GM21367 (cell line): ENCODE data around the gene SRP68.
"Not testable (repeated sequence)": the region's sequence is repeated elsewhere in the genome, so short reads cannot be mapped to it uniquely, and the experiment has no call there.

Source experiments
- ATAC-seq: cut with Tn5 transposase; IDR thresholded peaks from one replicate; pipeline ENCODE4 v1.9.1; 2021; ENCODE audit not compliant: unreplicated experiment

The SRP68 gene

DNA sequence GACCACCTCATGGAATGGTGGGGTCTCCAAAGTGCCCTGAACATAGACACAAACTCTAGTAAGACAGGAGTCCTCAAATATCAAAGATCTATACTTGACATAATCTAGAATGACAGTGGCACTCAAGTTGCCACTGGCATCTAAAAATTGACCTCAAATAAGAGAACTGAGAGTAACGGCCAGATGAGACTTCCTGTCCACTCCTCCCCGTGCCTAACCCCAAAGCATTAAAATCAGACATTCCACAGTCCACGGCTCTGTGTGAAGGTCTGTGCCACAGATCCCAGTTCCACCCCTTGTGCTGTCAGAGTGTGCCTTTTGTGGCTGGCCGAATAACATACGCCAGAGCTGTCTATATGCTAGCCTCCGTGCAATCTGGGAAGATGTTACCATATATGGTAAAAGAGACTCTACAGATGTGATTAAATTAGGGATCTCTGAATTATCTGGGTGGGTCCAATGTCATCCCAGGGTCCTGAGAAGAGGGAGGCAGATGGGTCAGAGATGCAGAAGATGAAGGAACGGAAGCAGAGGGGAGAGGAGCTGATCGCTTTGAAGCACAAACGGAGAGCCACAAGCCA, 24.2 kb downstream of the SRP68 start:
- no peak for ATAC-seq

DNA sequence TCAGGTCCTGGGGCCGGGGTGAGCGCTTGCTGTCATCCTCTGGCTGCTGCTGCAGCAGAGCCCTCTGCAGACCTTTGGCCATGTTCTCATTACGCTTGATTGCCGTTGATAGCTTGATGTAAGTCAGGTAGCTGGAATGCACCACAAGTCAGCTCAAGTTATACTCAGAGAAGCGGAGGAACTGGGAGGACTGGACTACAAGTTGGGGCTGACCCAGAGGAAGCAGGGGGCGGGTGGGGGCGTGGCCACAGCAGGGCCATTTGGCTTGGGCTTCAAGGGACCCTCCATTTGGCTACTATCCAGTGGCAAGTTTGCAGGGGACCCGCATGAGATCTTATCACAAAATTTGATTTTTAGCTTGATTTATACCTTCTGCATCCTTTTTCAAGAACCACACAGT, 26.3 kb downstream of the SRP68 start:
- no peak for ATAC-seq

DNA sequence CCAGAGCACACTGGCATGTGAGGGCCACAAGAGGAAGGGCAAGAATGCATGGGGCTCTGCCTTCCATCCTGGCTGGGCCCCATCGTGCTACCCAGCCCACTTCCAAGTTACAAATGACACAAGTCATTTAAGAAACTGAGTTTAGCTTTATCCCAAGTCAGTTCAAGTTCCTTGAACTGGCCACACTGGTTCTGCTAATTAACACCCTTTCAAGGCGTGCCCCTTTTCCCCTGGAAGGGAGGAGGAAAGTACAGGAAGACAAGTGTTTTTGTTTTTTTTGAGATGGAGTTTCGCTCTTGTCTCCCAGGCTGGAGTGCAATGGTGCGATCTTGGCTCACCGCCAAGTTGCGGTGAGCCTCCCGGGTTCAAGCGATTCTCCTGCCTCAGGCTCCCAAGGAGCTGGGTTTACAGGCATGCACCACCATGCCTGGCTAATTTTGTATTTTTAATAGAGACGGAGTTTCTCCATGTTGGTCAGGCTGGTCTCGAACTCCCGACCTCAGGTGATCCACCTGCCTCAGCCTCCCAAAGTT, 27.8 kb downstream of the SRP68 start:
- ATAC-seq: not testable (repeated sequence)

DNA sequence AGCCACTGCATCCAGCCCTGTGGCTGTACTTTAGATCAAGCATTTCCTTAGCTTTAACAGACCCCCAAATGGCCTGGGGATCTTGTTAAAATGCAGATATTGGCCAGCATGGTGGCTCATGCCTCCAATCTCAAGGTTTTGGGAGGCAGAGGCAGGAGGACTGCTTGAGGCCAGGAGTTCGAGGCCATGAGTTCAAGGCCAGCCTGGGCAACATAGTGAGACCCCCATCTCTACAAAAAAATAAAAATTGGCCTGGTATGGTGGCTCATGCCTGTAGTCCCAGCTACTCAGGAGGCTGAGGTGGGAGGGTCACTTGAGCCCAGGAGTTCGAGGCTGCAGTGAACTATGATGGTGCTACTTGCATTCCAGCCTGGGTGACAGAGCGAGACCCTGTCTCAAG, 29.4 kb downstream of the SRP68 start:
- ATAC-seq: not testable (repeated sequence)

DNA sequence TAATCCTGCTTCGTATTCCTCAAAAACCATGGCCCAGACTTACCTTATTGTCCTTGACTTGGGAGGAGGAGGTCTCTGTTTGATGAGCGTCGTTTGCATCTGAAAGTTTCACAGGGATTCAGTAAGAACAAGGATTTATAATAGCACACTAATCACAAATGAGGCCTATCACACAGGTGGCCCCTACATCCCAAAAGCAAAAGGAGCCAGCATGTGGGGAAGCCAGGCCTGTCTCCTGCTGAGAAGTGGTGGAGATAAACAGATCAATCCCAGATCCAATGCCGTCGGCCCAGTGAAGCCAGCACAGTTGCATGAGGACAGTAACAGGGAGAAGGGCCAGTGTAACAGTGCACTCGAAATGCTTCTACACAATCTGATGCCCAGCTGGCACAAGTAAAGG, 31.9 kb downstream of the SRP68 start:
- no peak for ATAC-seq

DNA sequence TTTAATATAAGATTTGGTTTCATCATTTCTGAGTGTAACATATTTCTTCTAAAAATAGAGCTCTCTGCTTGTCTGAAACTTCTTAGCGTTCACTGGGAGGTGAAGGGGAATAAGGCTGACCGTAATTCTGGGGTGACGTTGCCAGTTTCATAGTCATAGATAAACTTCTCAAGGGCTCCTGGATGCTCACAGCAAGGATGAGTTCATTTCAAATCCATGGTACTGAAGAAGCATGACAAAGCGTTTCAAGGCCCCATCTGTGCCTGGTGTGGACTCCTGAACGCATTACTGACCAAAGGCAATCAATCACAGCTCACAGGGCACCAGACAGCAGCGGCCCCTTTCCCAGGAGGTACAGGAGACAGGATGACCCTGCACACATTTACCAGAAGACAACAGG, 33.2 kb downstream of the SRP68 start:
- ATAC-seq: no peak

DNA sequence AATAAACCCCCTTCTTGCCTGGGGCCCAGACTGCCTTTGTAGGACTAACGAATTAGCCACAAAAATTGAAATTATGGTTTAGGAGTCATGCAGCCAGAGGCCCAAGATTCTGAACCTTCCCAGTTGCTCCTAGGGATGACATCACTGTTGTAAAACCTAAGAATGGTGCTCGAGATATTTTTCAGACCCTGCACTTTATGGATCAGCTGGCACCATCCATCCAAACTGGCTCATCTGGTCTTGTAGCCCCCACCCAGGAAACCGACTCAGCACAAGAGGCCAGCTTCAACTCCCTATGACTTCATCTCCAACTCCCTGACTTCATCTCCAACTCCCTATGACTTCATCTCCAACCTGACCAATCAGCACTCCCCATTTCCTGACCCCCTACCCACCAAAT, 34.3 kb downstream of the SRP68 start:
- ATAC-seq: no peak

DNA sequence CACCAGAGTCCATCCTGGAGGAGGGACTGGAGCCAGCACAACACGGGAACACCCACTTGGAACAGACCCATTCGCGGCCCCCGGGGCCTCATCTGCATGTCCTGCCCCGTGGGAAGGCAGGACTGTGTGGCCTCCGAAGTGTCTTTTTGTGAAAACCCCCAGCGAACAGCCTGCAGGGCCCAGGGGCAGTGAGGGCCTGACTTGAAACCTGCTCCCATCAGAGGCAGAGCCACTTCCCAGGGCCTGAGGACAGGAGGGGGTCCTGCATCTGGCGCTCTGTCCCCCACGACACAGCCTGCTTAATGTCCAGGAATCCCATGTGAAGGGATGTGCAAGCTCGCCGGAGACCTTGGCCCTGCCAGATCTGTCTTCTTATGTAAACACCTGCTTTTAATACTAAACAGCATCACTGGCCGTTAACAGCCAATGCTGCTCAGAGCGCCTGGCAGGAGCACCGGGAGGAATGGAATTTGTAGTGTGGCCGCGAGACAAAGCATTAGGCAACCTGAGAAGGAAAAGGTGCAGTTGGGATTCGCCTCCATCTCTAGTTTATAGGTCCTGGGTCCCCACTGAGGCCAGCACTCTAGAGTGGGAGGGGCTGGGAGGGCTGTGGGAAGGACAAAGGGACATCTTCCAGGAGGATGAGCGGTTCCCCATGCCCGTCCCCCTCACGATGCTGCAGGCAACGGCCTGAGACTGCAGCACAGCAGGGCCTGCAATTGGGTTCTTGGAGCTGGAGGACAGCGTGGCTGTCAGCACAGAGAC, 35.6 kb downstream of the SRP68 start:
- ATAC-seq: no peak

DNA sequence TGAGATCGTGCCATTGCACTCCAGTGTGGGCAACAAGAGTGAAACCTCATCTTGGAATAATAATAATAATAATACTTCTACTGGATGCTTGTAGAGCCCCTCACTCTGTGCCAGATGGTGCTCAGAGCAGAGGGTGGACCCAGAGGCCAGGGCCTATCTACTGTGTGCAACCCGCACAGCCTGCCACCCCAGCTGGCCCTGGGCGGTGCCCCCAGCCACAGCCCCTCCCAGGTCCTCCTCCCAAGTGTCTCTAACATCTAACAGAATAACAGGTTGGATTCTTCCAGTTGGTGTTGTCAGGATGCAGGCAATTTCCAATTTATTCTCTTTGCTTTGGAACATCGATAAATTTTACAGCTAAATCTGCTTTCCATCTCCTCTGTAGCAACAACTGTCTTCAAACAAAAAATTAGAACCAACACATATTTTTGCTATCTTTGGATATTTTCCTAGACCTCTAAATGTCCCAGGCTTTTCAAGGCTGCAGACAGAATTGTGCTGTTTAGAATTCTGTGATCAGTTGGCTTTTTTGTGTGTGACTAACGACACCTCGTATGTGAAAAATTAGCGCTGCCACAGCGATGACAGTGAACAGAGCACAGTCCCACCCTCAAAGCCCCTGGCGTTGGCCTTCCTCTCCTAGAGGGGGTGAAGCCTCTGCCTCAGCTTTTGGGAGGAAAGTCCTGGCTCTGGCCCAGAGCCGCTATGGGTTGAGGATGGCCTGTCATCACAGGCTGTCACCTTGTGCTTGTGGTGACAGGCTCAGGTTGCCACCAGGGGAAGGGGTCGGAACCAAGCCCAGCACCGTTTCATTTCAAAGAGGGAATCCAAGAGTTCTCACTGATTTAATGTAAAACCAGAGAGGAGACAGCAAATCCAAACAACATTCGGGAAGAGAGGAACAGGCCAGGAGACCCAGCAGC, 37.6 kb downstream of the SRP68 start:
- no peak for ATAC-seq

DNA sequence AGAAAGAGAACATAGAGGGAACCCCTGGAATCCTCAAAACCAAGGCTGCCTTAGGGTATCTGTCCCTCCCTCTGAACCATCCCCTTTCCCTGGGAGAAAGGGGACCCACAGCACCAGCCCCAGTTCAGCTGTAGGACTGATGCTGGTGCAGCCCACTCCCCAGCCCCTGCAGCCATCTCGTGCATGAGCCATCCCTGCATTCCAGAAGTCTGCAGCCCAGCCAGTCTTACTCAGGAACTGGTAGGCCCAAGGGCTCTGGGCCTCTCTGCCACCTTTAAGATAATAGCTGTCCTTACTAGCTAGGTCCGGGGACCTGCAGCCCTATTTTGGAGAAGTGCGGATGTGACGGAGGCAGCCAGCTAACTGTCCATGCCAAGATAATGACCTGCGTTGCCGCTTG, 39.2 kb downstream of the SRP68 start:
- no peak for ATAC-seq

DNA sequence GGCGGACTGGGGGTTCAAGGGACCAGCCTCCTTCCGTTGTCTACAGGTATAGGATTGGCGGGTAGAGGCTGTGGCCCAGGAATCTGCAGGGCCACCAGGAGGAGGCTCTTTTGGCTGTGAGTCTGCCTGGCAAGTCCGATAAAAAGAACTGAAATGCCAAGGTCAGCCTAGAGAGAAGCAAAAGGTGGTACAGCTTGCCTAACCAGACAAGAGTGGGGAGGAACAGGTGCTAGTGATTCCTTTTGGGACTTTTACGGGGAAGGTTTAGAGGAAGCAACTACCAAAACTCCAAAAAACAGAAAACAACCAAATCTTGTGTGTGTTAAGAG, 39.6 kb downstream of the SRP68 start:
- no peak for ATAC-seq

DNA sequence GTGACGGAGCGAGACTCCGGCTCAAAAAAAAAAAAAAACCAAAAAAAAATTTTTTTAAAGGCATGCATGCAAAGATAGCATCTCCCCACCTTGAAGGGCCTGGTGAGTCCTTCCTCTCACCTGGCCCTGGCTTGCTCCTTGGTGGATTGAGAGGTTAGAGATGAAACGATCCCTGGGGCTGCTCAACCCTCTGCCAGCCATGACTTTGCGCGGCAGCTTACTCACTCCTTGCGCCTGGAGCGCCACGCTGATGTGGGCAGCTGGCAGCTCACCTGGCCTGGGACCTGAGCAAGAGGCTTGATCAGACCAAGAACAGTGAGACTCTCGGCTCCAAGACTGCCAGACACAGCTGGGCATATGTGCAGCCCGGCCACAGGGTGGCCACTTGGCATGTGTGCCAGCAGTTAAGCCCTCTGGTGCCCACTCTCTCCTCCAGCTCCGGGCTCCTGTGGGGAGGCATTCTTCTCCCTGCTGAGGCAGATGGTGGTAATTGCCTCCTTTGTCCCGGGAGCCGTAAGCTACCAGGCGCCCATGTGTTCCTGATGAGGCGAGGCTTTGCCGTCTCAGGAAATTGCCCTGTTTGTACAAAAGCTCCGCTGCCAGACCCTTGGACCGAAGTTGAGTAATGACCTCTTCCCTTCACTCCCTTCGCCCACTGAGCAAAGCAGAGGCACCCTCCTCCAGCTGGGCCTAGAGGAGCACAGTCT, 40.1 kb downstream of the SRP68 start:
- ATAC-seq: no peak

DNA sequence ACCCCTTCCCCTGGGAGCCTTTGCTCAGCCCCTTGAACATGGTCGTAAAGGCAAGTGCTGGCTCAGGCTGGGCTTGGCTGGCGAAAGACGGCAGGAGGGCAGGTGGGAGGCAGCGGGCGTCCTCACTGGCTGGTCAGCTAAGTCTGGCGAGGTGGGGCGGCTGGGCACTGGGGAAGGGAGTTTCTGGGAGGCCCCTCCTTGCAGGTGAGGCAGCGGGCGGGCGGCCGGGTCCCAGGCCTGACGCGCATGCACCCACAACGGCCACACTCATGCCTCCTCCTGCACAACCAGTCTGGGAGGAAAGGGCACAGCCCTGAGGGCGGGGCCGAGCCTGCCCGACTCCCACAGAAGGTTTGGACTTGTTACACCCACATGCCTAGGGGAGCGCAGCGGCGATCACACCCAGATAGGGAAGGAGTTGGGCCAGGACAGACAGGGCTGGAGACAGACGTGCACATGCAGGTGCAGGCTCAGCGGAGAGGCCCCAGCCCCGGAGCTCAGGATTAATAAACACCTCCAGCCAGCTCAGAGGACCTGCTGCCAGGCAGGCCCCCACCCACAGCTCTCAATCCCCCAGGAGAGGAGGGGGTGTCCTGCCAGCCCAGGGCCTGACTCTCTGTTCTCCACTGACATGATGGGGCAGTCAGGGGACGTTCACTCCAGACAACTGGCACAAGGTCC, 45.0 kb downstream of the SRP68 start, which contains the start of gene EVPL:
Gene EVPL (minus strand): TSS at position 148 of the 681 bp plus-strand sequence. CDS start 108 bp downstream, at position 40.
- no peak for ATAC-seq

DNA sequence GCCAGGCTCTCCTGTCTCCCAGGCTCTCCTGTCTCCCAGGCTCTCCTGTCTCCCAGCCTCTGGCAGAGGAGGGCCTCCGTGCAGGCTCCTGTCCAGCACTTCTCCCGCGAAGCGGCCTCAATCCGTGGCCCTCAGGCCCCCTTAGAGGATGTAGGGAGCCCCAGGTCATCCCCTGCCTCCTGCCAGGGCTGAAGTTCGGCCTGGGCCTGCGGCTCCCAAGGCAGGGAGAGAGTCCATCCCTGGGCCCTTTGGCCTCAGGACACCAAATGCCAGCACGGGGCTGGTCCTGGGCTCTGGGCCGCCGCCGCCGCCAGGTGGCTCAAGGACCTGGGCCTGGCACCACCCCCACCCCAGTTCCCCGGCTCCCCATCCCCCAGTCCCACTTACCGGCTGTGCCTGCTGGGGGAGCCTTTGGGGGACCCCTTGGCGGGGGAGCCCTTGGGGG, 45.6 kb downstream of the SRP68 start:
- no peak for ATAC-seq

DNA sequence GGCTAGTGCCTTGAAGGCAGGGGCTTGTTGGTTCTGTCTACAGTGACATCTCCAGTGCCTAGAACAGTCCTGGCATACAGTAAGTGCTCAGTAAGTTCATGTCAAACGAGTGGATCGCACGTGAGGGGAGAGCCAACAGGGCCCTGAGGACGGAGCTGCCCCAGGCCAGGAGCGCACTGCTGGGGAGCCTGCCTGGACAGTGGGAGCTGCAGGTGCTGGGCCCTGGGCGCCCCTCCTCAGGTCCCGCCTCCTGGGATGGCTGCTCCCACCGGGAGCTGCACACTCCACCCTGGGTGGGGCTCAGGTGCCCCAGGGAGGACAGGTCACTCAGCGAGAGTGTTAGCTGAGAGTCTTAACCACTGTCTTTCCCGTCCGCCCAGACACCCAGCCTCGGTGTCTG, 47.0 kb downstream of the SRP68 start:
- ATAC-seq: no peak

DNA sequence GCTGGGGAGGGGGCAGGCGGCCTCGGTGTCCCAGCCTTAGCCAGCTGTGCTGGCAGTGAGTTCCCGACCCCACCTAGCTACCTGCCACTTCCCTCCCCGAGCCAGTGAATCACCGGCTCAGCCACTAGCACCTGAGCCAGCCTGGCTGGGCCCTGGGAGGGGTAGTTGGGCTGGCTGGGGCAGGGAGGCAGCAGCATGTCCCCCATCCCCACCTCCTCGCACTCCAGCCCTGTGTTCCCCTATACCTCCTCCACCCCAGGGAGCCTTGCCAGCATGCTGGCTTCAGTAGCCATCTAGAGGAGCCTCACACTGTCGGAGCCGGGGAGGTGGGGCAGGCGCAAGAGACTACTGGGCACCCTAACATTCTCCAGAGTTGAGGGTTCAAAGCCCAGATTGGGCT, 48.0 kb downstream of the SRP68 start:
- ATAC-seq: no peak

DNA sequence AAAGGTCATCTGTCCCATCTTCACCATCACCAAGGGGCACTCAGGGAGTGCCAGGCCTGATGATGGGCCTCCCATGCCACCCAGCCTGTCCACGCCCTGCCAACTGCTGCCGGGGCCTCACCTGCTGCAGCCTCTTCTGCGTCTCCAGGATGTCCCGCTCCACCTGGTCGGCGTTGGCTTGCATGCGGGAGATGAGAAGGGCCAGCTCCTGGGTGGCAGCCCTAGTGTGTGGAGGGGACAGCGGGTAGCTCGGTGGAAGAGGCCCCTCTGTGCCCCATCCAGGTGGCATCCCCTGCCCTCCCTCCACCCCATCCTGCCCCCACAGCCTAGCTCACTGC, 48.4 kb downstream of the SRP68 start:
- ATAC-seq: no peak

DNA sequence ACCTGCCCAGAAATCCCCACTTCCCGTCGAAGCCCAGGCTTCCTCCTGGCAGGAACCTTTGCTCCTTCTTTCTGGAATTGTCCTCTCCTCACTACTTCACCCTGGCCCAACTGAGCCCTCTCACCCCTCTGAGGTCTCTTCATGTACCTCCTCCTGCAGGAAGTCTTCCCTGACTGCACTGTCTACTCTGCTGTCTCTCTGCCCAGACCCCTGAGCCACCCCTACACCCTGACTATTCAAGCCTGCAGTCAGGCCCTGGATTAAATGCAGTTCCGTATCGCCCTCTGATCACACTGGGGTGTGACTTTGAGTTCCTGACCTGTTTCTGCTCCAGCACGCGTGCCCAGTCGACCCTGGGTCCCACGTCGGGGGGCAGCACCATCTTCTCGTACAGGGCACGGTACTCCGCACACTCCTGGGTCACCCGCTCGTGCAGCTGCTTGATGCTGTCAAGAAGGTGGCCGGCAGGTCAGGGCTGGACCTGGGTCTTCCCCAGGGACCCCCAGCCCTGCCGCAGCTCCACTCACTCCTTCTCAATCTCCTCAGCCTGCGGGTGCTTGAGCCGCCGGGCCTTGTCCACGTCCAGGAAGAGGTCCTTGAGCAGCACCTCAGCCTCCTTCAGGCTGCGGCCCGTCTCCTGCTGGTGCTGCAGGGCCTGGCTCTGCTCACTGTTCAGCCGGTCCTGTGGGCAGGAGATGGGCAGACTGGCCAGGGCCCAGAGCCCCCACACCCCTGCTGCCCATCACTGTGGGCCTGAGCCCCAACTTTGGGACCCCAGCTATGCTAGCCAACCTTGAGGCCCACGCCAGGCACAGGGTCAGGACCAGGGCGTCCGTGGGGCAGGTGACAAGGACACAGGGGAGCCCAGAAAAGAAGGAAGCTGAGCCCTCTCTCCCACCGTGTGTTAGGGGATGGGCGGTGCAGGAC, 49.1 kb downstream of the SRP68 start:
- no peak for ATAC-seq

DNA sequence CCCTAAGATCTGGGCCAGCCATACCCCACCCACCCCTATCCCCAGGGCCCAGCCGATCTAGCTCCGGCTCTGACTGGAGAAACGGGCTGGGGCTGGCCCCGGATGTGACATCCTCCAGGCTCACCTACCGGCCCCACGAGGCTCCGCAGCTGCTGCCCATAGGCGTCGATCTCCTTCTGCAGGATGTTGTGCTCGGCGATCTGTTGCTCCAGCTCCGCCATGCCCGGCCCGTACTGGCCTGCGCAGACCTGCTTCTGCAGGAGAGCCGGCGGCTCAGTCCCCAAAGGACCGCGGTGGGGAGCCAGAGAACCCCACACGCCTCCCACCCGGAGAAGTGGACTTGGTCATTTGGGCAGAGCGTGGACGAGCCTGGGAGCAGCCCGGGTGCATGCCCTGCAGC, 50.0 kb downstream of the SRP68 start:
- no peak for ATAC-seq
